Measurements from ENCODE around the gene PCARE.
"Not testable (repeated sequence)": the region's sequence is repeated elsewhere in the genome, so short reads cannot be mapped to it uniquely, and the experiment has no call there.

The PCARE gene

DNA sequence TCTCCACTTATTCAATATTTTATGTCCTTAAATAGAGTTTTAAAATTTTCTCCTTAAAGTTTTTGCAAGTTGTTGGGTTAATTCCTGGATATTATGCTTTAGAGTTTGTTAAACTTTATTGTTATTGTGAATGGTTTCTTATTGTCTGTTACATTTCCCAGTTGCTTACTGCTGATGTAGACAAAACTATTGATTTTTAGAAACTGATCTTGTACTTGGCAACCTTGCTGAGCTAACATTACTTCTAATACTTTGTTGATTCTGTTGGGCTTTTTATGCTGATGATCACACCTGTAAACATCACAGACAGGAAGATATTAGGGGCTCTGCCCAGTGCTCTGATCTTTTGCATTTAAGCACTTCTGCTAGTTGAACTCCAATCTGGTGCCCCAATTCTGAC lies 38.1 kb upstream of the PCARE start:
- TF ChIP-seq POLR2A (IDR thresholded peaks at IDR 0.05; ENCODE audit: low read depth, low read length), result no peak
- no peak for TF ChIP-seq TAF1 (IDR thresholded peaks at IDR 0.05; ENCODE audit: borderline replicate concordance, low read depth, low read length)
- no peak for TF ChIP-seq POLR2AphosphoS5 (IDR thresholded peaks at IDR 0.05; ENCODE audit: low read depth, low read length)
- no peak for DNase-seq (ENCODE audit: insufficient read length)
- FAIRE-seq, result no peak

DNA sequence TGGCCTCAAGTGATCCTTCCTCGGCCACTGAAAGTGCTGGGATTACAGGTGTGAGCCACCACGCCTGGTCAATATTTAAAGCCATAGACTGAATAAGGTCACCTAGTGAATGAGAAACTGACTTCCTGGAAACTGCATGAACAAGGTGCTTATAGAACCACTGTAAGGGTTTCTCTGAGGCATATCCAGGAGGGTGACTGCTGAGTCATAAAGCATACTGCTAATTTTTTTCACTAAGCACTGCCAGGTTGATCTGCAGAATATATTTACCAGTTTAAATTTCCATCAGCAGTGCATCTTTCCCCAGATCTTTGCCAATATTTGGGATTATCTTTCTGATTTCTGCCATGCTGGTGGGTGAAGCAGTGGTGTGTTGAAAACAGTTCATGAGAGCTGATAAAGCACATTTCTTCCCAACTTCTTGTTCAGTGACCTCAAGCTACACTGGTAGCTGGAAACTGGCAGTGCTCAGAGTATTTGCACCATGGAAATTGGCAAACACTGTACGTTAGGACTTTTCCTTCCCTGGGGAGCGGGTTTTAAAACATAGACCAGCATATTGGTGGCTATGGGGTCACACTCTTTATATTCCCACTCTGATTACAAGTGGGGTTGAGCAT lies 36.7 kb upstream of the PCARE start:
- DNase-seq (ENCODE audit: insufficient read length) (no peak), FAIRE-seq (peak; percentile 70)
- TF ChIP-seq TAF1 (IDR thresholded peaks at IDR 0.05; ENCODE audit: borderline replicate concordance, low read depth, low read length), result no peak
- TF ChIP-seq POLR2A (IDR thresholded peaks at IDR 0.05; ENCODE audit: low read depth, low read length), result no peak
- no peak for TF ChIP-seq POLR2AphosphoS5 (IDR thresholded peaks at IDR 0.05; ENCODE audit: low read depth, low read length)

- no peak for DNase-seq (ENCODE audit: insufficient read length)
- TF ChIP-seq TAF1 (IDR thresholded peaks at IDR 0.05; ENCODE audit: borderline replicate concordance, low read depth, low read length), result no peak
- no peak for TF ChIP-seq POLR2AphosphoS5 (IDR thresholded peaks at IDR 0.05; ENCODE audit: low read depth, low read length)
- no peak for TF ChIP-seq POLR2A (IDR thresholded peaks at IDR 0.05; ENCODE audit: low read depth, low read length)
- no peak for FAIRE-seq
These were observed 34.9 kb upstream of the PCARE start for GRCh38 chr2:29109246-29109645.

- FAIRE-seq (peak; percentile 51), DNase-seq (ENCODE audit: insufficient read length) (no peak)
- TF ChIP-seq POLR2A (IDR thresholded peaks at IDR 0.05; ENCODE audit: low read depth, low read length), result no peak
- no peak for TF ChIP-seq POLR2AphosphoS5 (IDR thresholded peaks at IDR 0.05; ENCODE audit: low read depth, low read length)
- TF ChIP-seq TAF1 (IDR thresholded peaks at IDR 0.05; ENCODE audit: borderline replicate concordance, low read depth, low read length), result no peak
These were observed 33.9 kb upstream of the PCARE start for GRCh38 chr2:29108225-29108624.

DNA sequence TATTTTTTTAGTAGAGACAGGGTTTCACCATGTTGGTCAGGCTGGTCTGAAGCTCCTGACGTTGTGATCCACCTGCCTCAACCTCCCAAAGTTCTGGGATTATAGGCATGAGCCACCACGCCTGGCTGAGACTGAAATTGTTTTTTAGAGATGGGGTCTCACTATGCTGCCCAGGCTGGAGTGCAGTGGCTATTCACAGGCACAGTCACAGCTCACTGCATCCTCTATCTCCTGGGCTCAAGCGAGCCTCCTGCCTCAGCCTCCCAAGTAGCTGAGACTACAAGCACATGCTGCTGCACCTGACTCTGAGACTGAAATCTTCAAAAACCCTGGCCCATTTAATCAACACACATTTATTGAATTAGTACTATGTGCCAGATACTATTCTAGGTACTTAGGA lies 33.2 kb upstream of the PCARE start:
- not testable (repeated sequence) for DNase-seq (ENCODE audit: insufficient read length); FAIRE-seq

GRCh38 chr2:29106980-29107388 lies 32.7 kb upstream of the PCARE start:
- TF ChIP-seq POLR2AphosphoS5 (IDR thresholded peaks at IDR 0.05; ENCODE audit: low read depth, low read length), result no peak
- no peak for TF ChIP-seq POLR2A (IDR thresholded peaks at IDR 0.05; ENCODE audit: low read depth, low read length)
- no peak for TF ChIP-seq TAF1 (IDR thresholded peaks at IDR 0.05; ENCODE audit: borderline replicate concordance, low read depth, low read length)
- DNase-seq (ENCODE audit: insufficient read length) (no peak), FAIRE-seq (no peak)

- DNase-seq (ENCODE audit: insufficient read length), result no peak
- no peak for FAIRE-seq
- no peak for TF ChIP-seq POLR2AphosphoS5 (IDR thresholded peaks at IDR 0.05; ENCODE audit: low read depth, low read length)
- no peak for TF ChIP-seq POLR2A (IDR thresholded peaks at IDR 0.05; ENCODE audit: low read depth, low read length)
- no peak for TF ChIP-seq TAF1 (IDR thresholded peaks at IDR 0.05; ENCODE audit: borderline replicate concordance, low read depth, low read length)
These were observed 31.9 kb upstream of the PCARE start for GRCh38 chr2:29106256-29106655.

DNA sequence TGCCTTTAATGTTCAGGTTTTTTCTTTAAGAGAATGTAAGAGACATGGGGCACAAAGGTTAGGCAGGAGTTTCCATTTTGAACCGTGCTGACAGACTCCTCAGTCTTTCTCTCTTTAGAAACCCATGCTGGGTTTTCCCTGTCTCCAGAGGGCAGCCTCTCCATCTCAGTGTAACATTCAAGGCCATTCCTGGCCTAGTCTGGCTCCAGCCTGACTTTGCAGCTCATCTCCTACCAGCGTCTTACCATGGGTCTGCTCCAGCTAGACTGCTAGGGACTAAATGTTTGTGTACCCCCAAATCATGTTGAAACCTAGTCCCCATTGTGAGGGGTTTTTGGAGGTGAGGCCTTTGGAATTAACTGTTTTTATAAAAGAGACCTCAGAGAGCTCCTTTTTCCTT lies 31.1 kb upstream of the PCARE start:
- DNase-seq (ENCODE audit: insufficient read length), result no peak
- TF ChIP-seq TAF1 (IDR thresholded peaks at IDR 0.05; ENCODE audit: borderline replicate concordance, low read depth, low read length) (no peak), POLR2AphosphoS5 (IDR thresholded peaks at IDR 0.05; ENCODE audit: low read depth, low read length) (no peak), POLR2A (IDR thresholded peaks at IDR 0.05; ENCODE audit: low read depth, low read length) (no peak)
- FAIRE-seq, result no peak

DNA sequence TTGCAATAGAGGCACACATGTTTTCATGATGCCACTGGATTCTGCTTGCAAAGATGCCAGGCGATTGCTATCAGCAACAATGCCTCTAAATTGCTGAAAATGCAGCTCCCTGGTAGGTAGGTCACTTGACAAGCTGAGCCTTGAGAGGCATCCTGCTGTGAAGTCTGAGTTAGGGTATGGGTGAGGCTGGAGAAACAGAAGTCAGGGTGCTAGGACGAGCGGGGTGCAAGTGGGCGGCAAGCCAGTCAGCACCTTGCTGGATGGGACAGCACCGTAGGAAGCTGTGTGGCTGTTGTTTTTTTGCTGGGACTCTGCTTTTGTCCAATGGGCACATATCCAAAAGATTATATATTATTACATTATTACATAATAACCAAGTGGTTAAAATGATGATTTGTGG lies 30.4 kb upstream of the PCARE start:
- no peak for FAIRE-seq

GRCh38 chr2:29100564-29100963 lies 26.2 kb upstream of the PCARE start:
- FAIRE-seq (no peak), DNase-seq (ENCODE audit: insufficient read length) (no peak)
- no peak for TF ChIP-seq POLR2A (IDR thresholded peaks at IDR 0.05; ENCODE audit: low read depth, low read length)
- no peak for TF ChIP-seq TAF1 (IDR thresholded peaks at IDR 0.05; ENCODE audit: borderline replicate concordance, low read depth, low read length)
- TF ChIP-seq POLR2AphosphoS5 (IDR thresholded peaks at IDR 0.05; ENCODE audit: low read depth, low read length), result no peak

More for the DNA sequence above, 30.4 kb upstream of the PCARE start:
- TF ChIP-seq POLR2A (IDR thresholded peaks at IDR 0.05; ENCODE audit: low read depth, low read length) (no peak), POLR2AphosphoS5 (IDR thresholded peaks at IDR 0.05; ENCODE audit: low read depth, low read length) (no peak), TAF1 (IDR thresholded peaks at IDR 0.05; ENCODE audit: borderline replicate concordance, low read depth, low read length) (no peak)
- DNase-seq (ENCODE audit: insufficient read length), result no peak

GRCh38 chr2:29097569-29097968 lies 23.2 kb upstream of the PCARE start:
- FAIRE-seq (no peak), DNase-seq (ENCODE audit: insufficient read length) (no peak)
- TF ChIP-seq POLR2AphosphoS5 (IDR thresholded peaks at IDR 0.05; ENCODE audit: low read depth, low read length), result no peak
- TF ChIP-seq POLR2A (IDR thresholded peaks at IDR 0.05; ENCODE audit: low read depth, low read length), result no peak
- TF ChIP-seq TAF1 (IDR thresholded peaks at IDR 0.05; ENCODE audit: borderline replicate concordance, low read depth, low read length), result no peak

DNA sequence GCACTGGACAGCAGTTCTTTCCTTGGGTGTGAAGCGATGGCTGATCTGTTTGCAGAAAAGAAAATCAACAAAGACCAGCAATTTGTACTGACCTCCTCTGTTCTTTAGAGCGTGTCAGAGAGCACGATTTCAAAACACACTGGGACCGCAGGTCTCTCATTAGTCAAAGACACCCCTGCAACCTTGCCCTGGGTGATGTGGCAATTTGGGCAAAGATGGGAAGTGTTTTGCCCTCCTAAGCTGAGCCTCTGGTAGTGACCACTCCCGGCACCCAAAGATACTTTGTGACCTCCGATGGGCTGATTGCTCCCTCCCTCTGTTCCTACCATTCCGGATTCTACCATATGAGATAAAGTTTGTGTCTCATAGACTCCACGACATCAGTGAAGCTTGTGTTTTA lies 22.6 kb upstream of the PCARE start:
- no peak for TF ChIP-seq POLR2AphosphoS5 (IDR thresholded peaks at IDR 0.05; ENCODE audit: low read depth, low read length)
- TF ChIP-seq TAF1 (IDR thresholded peaks at IDR 0.05; ENCODE audit: borderline replicate concordance, low read depth, low read length), result no peak
- no peak for TF ChIP-seq POLR2A (IDR thresholded peaks at IDR 0.05; ENCODE audit: low read depth, low read length)
- FAIRE-seq (no peak), DNase-seq (ENCODE audit: insufficient read length) (no peak)

- FAIRE-seq; DNase-seq (ENCODE audit: insufficient read length): not testable (repeated sequence)
These were observed 16.0 kb upstream of the PCARE start for GRCh38 chr2:29090311-29090710.
